Measurements from ENCODE around the gene PIP5K1A. TPM values are rescaled to one million over a fixed set of nuclear protein-coding genes. Genes with fewer than 3 reads are reported as not detected.

PIP5K1A gene
- total and polyA plus RNA-seq, 4 donors, result 21.7 to 120 (median 37.5) TPM

- no peaks in the 10 kb centered on the region for H3K4me1 ChIP-seq (ENCODE audit: control insufficient read depth in 5 of 5, insufficient read depth in 5 of 5, low read length in 5 of 5)
- H3K4me3 ChIP-seq, result no peak overlapping the region
- no peaks in the 10 kb centered on the region for H3K9me3 ChIP-seq (ENCODE audit: control insufficient read depth in 4 of 4, insufficient read depth in 3 of 4, low read length in 3 of 4)
- ATAC-seq (ENCODE audit: insufficient read depth, low FRiP score) (no peak), DNase-seq (no peak)
- no peak overlapping the region for H3K9ac ChIP-seq (ENCODE audit: insufficient read depth in 1 of 2, low read length in 2 of 2)
- TF ChIP-seq, protein P1, sequence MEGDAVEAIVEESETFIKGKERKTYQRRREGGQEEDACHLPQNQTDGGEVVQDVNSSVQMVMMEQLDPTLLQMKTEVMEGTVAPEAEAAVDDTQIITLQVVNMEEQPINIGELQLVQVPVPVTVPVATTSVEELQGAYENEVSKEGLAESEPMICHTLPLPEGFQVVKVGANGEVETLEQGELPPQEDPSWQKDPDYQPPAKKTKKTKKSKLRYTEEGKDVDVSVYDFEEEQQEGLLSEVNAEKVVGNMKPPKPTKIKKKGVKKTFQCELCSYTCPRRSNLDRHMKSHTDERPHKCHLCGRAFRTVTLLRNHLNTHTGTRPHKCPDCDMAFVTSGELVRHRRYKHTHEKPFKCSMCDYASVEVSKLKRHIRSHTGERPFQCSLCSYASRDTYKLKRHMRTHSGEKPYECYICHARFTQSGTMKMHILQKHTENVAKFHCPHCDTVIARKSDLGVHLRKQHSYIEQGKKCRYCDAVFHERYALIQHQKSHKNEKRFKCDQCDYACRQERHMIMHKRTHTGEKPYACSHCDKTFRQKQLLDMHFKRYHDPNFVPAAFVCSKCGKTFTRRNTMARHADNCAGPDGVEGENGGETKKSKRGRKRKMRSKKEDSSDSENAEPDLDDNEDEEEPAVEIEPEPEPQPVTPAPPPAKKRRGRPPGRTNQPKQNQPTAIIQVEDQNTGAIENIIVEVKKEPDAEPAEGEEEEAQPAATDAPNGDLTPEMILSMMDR (IDR thresholded peaks at IDR 0.05; ENCODE audit: control extremely low read depth, extremely low read depth), result no peak
- H3K27me3 ChIP-seq (ENCODE audit: control insufficient read depth in 3 of 3, insufficient read depth in 3 of 3, low read length in 2 of 3), result no peaks in the 10 kb centered on the region
- WGBS, 2 donors, result 89 to 92% methylated on average over 4 of the region's 4 CpGs
- H3K27ac ChIP-seq (ENCODE audit: low read depth in 1 of 2, low read length in 1 of 2), result peak overlapping the region in 1 of 2 donors; percentile 2
- H3K36me3 ChIP-seq (ENCODE audit: control insufficient read depth in 4 of 4, insufficient read depth in 4 of 4, low read length in 4 of 4), result peaks cover 47 to 72% (median 62%) of the 10 kb centered on the region in 4 donors
These were observed 39.5 kb downstream of the PIP5K1A start for GRCh38 chr1:151237678-151238466.

DNA sequence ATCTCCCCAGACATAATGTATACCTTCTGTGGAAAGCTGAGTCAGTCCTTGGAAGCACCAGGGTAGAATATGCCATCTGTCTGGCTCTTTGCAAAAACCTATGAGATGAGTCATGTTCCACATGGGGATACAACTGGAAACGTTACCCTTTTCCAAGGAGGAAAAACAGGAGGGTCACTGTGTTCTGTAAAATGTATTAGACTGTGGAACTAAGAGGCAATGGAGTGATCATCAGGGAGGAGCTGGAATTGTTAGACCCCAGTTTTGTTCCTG is 40.1 kb downstream of the PIP5K1A start:
- Histone ChIP-seq H3K27me3 (ENCODE audit: control insufficient read depth in 3 of 3, insufficient read depth in 3 of 3, low read length in 2 of 3) (no peaks in the 10 kb centered on the region), H3K36me3 (ENCODE audit: control insufficient read depth in 4 of 4, insufficient read depth in 4 of 4, low read length in 4 of 4) (peaks cover 48 to 76% (median 65%) of the 10 kb centered on the region in 4 donors), H3K27ac (ENCODE audit: low read depth in 1 of 2, low read length in 1 of 2) (peak overlapping the region in 1 of 2 donors; percentile 17), H3K4me1 (ENCODE audit: control insufficient read depth in 5 of 5, insufficient read depth in 5 of 5, low read length in 5 of 5) (no peaks in the 10 kb centered on the region), H3K9ac (ENCODE audit: insufficient read depth in 1 of 2, low read length in 2 of 2) (no peak overlapping the region), H3K9me3 (ENCODE audit: control insufficient read depth in 4 of 4, insufficient read depth in 3 of 4, low read length in 3 of 4) (no peaks in the 10 kb centered on the region), H3K4me3 (no peak overlapping the region)
- 74 to 88% methylated on average over 1 of the region's 1 CpG for WGBS, 2 donors
- TF ChIP-seq, protein P1 (IDR thresholded peaks at IDR 0.05; ENCODE audit: control extremely low read depth, extremely low read depth), result no peak
- DNase-seq (no peak), ATAC-seq (ENCODE audit: insufficient read depth, low FRiP score) (no peak)

DNA sequence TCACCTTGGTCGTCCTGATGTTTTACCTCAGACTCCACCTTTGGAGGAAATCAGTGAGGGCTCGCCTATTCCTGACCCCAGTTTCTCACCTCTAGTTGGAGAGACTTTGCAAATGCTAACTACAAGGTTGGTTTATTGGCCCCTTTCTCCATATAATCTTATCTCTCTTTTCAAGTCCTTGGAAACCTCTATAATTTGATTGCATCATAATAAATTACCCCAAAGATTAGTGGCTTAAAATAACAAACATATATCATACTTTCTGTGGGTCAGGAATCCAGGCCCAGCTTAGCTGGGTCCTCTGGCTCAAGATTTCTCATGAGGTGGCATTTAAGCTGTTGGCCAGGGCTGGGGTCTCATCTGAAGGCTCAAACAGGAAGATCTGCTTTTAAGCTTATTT is 44.1 kb downstream of the PIP5K1A start:
- H3K36me3 ChIP-seq (ENCODE audit: control insufficient read depth in 4 of 4, insufficient read depth in 4 of 4, low read length in 4 of 4), result peaks cover 42 to 65% (median 50%) of the 10 kb centered on the region in 4 donors
- no peak overlapping the region for H3K9ac ChIP-seq (ENCODE audit: insufficient read depth in 1 of 2, low read length in 2 of 2)
- H3K9me3 ChIP-seq (ENCODE audit: control insufficient read depth in 4 of 4, insufficient read depth in 3 of 4, low read length in 3 of 4), result no peaks in the 10 kb centered on the region
- TF ChIP-seq, protein P1 (IDR thresholded peaks at IDR 0.05; ENCODE audit: control extremely low read depth, extremely low read depth), result no peak
- WGBS, 2 donors, result 94 to 96% methylated on average over 2 of the region's 2 CpGs
- H3K27ac ChIP-seq (ENCODE audit: low read depth in 1 of 2, low read length in 1 of 2), result no peak overlapping the region
- no peak for ATAC-seq (ENCODE audit: insufficient read depth, low FRiP score)
- no peak for DNase-seq
- H3K4me3 ChIP-seq, result no peak overlapping the region
- H3K27me3 ChIP-seq (ENCODE audit: control insufficient read depth in 3 of 3, insufficient read depth in 3 of 3, low read length in 2 of 3), result no peaks in the 10 kb centered on the region
- H3K4me1 ChIP-seq (ENCODE audit: control insufficient read depth in 5 of 5, insufficient read depth in 5 of 5, low read length in 5 of 5), result no peaks in the 10 kb centered on the region

Measured in lung (tissue), 12 donors.